Daoy (cell line): ENCODE data around the gene GPR42. TPM values are rescaled to one million over a fixed set of nuclear protein-coding genes. Genes with fewer than 3 reads are reported as not detected.
"Not testable (repeated sequence)": the region's sequence is repeated elsewhere in the genome, so short reads cannot be mapped to it uniquely, and the experiment has no call there.

Source experiments
- DNase-seq: peaks from one replicate; pipeline ENCODE4 v3.0.0-alpha.2; 2015; ENCODE audit warnings: low read depth
- total RNA-seq: library from RNA; depleted of rRNA; stranded (reverse); fragments of >200 nt; shearing (Covaris generic); gene quantifications from 2 replicates; pipeline ENCODE4 v1.2.3, GENCODE V29; 2014

The GPR42 gene
- total RNA-seq, 1 experiment from 2014 or later, result not detected

- DNase-seq, result no peak
Observed at GRCh38 chr19:35363711-35364425, 7.0 kb upstream of the GPR42 start.

- DNase-seq, result no peak
Observed at GRCh38 chr19:35365303-35365702, 5.6 kb upstream of the GPR42 start.

GRCh38 chr19:35368378-35368777, 2.5 kb upstream of the GPR42 start:
- DNase-seq, result no peak

- DNase-seq, result no peak
Observed at GRCh38 chr19:35369522-35369921, 1.3 kb upstream of the GPR42 start.

- no peak for DNase-seq
Observed at GRCh38 chr19:35373492-35373891, 2.6 kb downstream of the GPR42 start.

- not testable (repeated sequence) for DNase-seq
Observed at GRCh38 chr19:35374031-35374430, 3.2 kb downstream of the GPR42 start.

GRCh38 chr19:35375505-35376307, 4.8 kb downstream of the GPR42 start:
- DNase-seq, result no peak

GRCh38 chr19:35377656-35378055, 6.8 kb downstream of the GPR42 start:
- no peak for DNase-seq

- no peak for DNase-seq
Observed at GRCh38 chr19:35378356-35378755, 7.5 kb downstream of the GPR42 start.

GRCh38 chr19:35379545-35379944, 8.7 kb downstream of the GPR42 start:
- not testable (repeated sequence) for DNase-seq

GRCh38 chr19:35379992-35380391, 9.1 kb downstream of the GPR42 start:
- no peak for DNase-seq

- no peak for DNase-seq
Observed at GRCh38 chr19:35380450-35381124, 9.7 kb downstream of the GPR42 start.

GRCh38 chr19:35381318-35381717, 10.4 kb downstream of the GPR42 start:
- no peak for DNase-seq

GRCh38 chr19:35381926-35382325, 11.1 kb downstream of the GPR42 start:
- DNase-seq, result no peak

GRCh38 chr19:35383536-35383935, 12.7 kb downstream of the GPR42 start:
- no peak for DNase-seq

- no peak for DNase-seq
Observed at GRCh38 chr19:35388277-35389054, 17.6 kb downstream of the GPR42 start.

- DNase-seq, result no peak
Observed at GRCh38 chr19:35389192-35389861, 18.5 kb downstream of the GPR42 start.

GRCh38 chr19:35392742-35393715, 22.2 kb downstream of the GPR42 start:
- DNase-seq, result no peak

GRCh38 chr19:35395382-35396199, 24.7 kb downstream of the GPR42 start:
- DNase-seq, result no peak
